DMS 273 (cell line): ENCODE data around the gene TPRG1L.
A peak's percentile ranks its signal among the peaks of the same experiment; 100 is the strongest.
"Not testable (repeated sequence)": the region's sequence is repeated elsewhere in the genome, so short reads cannot be mapped to it uniquely, and the experiment has no call there.

Experiments used
- DNase-seq: peaks from one replicate; lab custom pipeline; 2025; ENCODE audit not compliant: unreplicated experiment; lab: John Stamatoyannopoulos, UW

Gene TPRG1L

GRCh38 chr1:3624200-3625136 is at the start of gene TPRG1L:
TSS of gene TPRG1L (plus strand) at chr1:3625015. CDS start at chr1:3625073, 58 bp downstream.
- peak; percentile 99 for DNase-seq

DNA sequence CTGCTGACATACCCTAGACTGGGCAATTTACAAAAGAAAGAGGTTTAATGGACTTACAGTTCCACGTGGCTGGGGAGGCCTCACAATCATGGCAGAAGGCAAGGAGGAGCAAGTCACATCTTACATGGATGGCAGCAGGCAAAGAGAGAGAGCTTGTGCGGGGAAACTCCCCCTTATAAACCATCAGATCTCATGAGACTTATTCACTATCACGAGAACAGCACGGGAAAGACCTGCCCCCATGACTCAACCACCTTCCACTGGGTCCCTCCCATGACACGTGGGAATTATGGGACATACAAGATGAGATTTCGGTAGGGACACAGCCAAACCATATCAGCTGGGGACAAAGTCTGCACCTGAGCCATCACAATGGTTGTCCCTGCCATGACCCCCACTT is 49.3 kb upstream of the TPRG1L start:
- not testable (repeated sequence) for DNase-seq

- peak; percentile 38 for DNase-seq
Observed at GRCh38 chr1:3575993-3576392, 48.8 kb upstream of the TPRG1L start.

DNA sequence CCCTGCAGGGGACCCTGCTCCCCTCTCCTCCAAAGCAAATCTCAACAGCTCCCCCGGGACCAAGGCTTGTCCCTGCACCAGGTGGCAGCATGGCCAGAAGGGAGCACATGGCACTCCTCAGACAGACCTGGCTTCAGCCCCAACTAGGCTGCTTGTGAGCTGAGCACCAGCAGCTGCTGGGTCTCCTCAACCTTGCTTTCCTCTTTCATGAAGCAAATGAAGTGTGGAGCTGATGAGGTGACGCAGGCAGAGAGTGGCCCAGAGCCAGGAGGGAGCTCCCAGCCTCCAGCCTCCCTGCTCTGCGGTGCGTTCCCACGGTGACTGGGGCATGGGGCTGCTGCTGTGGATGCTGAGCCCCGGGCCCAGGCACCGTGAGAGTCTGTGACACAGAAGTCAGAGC is 47.5 kb upstream of the TPRG1L start:
- DNase-seq, result peak; percentile 91

GRCh38 chr1:3577711-3578432 is 46.9 kb upstream of the TPRG1L start:
- no peak for DNase-seq

DNA sequence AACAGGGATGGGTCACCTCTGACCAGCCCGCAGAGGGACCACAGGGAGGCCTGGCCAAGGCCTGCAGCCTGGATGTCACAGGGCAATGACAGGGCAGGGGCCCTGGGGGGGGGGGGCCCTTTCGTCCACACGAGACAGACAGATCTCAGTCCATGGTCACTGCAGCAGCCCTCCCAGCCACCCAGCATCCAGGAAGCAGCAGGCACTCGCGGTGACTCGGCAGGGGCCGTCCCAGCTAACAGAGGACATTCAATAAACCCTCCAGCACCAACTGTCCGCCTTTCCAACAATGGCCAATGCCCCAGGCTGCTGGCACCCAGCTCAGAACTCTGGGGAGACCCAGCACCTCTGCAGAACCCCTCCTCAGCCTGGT is 46.4 kb upstream of the TPRG1L start:
- no peak for DNase-seq

- DNase-seq, result no peak
Observed at GRCh38 chr1:3578906-3579305, 45.9 kb upstream of the TPRG1L start.

DNA sequence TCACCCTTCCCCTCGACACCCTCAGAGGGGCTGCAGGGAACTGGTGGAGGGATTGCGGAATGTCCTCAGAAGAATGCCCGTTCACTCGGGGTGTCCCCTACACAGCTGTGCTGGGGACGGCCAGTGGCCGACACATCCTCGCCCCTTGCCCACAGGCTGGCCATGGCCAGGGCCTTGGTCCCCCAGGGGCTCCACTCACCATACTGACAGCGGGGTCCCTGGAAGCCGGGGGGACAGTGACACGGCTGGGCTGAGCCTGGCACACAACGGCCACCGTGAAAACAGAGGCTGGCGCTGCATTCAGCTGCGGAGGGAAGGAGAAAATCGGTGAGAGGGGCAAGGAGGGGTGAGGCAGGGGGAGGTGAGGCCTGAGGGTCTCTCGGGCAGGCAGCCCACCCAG is 45.2 kb upstream of the TPRG1L start:
- no peak for DNase-seq

DNA sequence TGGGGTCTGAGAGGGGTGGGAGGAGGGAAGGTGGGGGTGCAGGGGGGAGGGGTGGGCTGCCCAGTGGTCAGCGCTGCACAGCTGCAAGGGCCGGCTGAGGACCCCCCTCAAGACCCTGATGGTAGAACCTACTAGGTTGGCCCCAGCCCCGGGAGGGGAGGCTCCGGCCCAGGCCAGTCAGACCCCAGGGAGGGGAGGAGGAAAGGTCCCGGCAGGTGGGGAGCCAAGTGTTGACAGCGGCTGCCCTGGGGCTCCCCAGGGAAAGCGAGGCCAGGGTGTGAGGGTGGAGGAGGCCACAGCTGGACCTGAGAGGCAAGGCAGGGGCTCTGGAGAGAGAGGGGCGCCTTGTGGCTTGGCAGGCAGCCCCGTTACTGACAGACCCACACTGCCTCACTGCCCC is 44.6 kb upstream of the TPRG1L start:
- DNase-seq, result no peak

DNA sequence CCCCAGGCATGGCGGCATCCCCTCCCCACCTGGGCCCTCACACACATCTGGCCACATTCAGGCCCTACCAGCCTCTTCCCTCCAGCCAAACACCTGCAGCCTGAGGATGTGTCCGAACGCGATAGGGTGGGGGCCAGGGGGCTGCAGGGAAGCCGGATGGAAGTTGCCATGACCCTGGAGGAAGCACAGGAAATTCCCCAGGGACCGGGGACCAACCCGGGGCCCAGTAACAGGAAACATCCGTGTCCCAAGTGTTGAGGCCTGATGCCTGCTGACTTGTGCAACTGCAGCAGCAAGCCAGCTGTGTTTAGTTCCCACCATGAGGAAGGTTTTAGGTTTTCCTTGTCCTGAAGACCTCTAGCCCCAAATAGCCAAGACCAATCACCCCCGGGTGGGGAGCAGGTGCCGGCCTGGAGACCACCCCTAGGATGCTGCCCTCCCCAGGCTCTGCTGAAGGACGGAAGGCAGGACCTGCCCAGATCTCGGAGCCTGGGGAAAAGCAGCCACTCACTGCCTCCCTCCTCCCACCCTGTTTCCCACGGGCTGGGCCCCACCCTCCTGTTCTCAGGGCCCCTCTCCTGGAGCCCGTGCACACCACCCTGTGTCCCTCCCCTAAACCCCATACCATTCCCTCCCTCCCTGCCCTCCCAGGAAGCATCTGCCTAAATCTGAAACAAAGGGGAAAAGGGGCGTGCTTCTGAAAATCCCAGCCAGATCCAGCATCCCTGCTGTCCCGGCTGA is 43.3 kb upstream of the TPRG1L start:
- no peak for DNase-seq

GRCh38 chr1:3583751-3584150 is 41.1 kb upstream of the TPRG1L start:
- peak; percentile 64 for DNase-seq

- DNase-seq, result no peak
Observed at GRCh38 chr1:3584915-3585314, 39.9 kb upstream of the TPRG1L start.

DNA sequence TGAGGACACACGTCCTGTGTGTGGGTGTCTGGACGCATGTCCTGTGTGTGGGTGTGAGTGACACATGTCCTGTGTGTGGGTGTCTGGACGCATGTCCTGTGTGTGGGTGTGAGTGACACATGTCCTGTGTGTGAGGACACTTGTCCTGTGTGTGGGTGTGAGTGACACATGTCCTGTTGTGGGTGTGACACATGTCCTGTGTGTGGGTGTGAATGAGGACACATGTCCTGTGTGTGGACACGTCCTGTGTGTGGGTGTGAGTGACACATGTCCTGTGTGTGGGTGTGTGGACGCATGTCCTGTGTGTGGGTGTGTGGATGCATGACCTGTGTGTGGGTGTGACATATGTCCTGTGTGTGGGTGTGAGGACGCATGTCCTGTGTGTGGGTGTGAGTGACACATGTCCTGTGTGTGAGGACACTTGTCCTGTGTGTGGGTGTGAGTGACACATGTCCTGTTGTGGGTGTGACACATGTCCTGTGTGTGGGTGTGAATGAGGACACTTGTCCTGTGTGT is 39.4 kb upstream of the TPRG1L start:
- not testable (repeated sequence) for DNase-seq

- DNase-seq, result no peak
Observed at GRCh38 chr1:3585940-3586568, 38.8 kb upstream of the TPRG1L start.

DNA sequence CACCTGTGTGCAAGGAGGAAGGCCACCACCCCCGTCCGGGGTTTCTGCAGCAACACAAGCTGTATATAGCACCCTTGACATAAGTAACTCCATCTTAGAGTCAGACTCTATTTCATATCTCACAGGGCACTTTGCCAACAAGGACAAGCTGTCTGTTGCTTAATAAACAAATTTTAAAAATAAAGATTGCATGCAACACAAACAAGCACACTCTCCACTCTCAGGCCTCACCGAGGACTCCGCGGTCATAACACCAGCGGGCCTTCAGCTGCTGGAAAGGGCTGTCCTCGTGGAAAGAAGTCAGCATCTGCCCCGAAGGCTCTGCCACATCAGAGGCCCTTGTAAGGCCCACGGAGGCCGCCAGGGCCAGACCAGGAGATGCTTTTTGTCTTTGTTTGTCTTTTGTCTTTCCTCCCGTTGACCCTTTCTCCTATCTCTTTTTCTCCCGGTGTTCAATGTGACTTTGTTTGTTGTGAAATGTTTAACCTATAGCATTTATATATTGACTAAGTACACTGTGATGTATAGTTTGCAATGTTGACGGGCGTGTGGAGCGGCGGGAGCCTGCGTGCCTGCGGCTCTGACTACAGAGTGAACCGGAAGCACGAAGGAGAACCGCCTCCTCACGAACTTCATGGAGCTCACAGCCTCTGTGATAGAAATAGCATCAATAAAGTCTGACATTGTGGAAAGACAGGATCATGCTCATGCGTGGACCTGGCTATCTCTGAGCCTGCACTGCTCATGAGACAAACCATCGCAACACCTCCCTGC is 37.6 kb upstream of the TPRG1L start:
- DNase-seq, result no peak

- DNase-seq, result no peak
Observed at GRCh38 chr1:3588395-3588794, 36.4 kb upstream of the TPRG1L start.

GRCh38 chr1:3590139-3590763 is 34.6 kb upstream of the TPRG1L start:
- no peak for DNase-seq

DNA sequence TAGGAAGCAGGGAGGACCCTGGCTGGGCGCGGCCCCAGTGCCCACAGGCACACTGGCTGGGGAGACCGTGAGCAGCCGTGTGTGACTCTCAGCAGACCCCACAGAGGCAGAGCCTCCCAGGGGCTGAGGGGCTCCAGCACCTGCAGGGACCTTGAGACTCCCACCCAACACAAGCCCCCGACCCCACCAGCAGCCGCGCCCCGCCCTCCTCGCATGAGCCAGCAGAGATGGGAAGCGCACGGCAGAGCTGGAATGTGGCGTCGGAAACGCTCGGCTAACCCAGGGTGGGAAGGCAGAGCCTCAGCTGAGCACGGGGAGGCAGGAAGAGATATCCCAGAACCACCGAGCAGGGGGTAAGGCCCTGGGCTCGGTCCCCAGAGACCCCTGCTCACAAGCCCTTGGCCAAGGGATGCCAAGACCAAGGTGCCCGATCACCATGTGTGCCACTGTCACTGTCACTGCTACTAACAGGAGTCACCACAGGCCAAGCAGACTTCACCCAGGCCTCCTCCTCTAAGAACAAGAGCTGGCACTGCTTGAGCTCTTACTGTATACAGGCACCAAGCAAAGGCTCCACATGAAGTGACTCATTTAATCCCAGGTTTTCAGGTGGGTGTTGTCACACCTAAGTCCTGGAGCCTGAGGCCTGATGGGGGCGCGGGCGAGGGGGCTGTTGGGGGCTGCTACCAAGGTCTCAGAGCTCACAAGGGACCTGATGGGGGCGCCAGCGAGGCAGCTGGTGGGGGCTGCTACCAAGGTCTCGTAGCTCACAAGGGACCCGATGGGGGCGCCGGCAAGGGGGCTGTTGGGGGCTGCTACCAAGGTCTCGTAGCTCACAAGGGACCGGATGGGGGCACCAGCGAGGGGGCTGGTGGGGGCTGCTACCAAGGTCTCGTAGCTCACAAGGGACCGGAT is 33.6 kb upstream of the TPRG1L start:
- DNase-seq, result peak; percentile 27

GRCh38 chr1:3593334-3593733 is 31.5 kb upstream of the TPRG1L start:
- DNase-seq, result no peak
